ENCODE data around the gene RAB24.
"Not testable (repeated sequence)": the region's sequence is repeated elsewhere in the genome, so short reads cannot be mapped to it uniquely, and the experiment has no call there.

The RAB24 gene

DNA sequence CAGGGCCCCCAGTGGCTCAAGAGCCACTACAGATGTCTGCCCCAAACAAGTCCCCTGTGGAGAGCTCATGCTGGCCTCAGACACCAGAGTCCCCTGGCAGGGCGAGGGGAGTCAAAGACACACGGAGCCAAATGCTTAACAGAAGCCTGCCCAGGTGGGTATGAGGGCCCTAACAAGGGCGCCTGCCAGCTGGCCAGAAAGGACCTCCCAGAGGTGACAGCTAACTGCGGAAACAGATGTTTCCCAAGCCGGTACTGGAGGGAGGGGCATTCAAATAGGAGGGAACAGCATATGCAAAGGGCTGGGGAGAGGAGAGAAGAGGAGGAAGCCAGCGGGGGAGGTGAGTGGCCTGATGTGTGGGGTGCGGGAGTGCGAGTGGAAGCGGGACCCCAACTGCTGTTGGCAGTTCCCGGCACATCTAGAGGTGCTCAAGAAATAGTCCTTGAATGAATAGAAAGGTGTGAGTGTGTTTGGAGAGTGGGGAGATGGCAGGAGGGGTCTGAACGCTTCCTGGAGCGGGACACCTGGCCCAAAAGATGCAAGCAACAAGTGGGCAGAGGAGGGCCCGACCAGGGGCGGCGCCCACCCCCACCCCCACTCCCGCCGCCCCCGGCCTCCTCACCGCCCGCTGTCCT is 7.4 kb upstream of the RAB24 start:
- DNase-seq (ENCODE audit: low read depth): no peak

DNA sequence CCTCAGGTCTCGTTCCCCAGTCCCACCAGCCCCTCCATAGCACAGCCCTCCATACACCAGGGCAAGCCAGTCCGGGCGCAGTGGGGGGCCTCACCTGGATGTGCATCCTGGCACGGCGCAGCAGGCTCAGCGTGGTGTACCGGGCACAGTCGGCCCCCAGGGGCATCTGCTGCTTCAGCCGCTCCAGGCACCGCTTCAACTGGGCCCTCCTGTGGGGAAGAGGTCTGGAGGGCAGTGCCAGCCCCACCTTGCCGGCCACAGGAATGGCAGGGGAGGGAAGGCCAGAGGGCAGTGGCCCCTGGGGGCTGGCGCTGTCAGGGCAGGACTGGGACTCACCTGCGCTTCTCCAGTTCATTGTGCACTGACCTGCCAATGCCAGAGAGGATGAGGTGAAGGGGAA is 6.8 kb upstream of the RAB24 start:
- no peak for DNase-seq (ENCODE audit: low read depth)

DNA sequence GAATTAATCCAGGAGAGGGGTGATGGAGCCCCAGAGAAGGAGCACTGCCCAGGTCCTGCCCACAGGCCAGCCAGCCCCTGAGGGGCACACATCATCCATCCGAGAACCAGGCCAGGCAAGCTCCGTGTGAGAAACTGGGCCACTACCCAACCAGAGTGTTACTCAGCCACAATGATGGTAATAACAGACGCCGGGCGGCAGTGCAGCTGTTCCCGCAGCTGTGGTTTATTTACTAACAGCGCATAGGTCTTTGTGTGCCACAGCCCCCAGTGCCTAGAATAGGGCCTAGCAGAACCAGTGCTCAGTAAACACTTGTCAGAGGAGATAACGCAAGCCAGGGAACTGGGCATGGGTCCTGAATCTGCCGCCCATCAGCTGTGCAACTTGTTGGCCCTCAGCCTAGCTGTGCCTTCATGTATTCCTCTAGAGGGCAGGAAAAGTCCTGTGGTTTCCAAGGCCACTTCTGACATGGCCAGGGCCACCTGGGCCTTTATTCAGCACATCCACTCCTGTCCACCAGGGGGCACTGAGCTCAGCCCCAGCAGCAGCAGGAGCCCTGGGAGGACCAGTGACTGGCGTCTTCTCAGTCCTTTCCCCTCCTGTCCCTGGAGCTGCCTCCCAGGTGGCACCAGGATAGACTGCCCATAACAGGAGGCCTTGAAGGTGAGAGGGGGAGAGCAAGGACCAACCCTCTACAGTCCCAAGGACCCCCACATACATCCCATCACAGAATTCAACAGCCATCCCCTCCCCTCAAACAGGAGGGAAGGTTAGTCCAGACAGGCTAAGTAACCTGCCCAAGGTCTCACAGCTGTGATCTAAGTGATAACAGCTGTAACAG is 6.1 kb upstream of the RAB24 start:
- DNase-seq (ENCODE audit: low read depth): no peak

DNA sequence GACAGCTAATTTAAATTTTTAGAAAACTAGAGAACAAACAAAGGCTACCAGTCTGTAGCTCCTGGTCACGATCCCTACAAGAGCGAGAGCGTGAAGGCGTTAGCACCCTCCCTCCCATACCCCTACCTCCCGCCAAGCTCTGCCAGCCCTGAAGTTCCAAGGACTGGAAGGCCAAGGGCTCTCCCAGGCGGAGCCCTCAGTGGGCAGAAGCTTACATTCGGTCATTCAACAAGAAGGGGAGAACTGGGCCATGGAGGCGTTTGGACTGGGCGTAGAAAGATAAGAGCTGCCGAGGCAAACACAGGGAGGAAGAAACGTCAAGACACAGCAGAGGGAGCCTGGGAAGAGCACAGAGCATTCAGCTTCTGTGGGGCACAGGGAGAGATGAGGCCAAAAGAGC is 5.2 kb upstream of the RAB24 start:
- DNase-seq (ENCODE audit: low read depth): no peak

DNA sequence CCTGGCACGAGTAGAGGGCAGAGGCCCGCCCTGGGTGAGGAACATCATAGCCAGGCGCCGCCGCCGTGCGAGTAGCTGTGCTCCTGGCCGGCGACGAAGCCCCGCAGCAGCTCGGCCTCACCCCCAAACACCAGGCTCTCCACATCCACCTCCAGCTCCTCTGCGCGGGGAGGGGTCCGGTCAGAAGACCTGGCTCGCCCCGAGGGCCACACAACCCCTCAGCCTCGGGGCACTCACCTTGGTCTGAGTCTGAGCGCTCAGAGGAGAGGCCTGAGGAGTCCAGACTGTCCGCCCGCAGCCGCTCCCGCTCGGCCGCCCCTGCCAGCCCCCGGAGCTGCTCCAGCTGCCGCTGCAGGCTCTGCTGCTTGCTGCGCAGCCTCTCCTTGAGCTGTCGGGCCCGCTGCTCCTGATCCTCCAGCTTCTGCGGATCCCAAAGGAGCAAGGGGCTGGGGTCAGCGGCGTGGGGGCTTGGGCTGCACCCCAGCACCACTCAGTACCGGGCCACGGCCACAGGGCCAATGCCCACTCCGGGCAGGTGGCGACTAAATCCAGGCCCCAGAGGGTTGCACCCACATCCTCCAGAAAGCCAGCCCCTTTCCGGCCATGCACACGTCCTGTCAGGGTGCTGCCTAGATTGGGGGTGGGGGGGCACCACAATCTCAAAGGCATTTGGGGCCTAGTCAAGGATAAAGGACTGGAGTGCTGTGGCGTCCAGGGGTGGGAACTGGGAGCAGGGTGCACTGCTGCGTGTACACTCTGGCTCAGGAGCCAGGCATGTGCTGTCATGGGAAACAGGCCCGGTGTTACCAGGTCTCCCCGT is 4.2 kb upstream of the RAB24 start:
- DNase-seq (ENCODE audit: low read depth): no peak

DNA sequence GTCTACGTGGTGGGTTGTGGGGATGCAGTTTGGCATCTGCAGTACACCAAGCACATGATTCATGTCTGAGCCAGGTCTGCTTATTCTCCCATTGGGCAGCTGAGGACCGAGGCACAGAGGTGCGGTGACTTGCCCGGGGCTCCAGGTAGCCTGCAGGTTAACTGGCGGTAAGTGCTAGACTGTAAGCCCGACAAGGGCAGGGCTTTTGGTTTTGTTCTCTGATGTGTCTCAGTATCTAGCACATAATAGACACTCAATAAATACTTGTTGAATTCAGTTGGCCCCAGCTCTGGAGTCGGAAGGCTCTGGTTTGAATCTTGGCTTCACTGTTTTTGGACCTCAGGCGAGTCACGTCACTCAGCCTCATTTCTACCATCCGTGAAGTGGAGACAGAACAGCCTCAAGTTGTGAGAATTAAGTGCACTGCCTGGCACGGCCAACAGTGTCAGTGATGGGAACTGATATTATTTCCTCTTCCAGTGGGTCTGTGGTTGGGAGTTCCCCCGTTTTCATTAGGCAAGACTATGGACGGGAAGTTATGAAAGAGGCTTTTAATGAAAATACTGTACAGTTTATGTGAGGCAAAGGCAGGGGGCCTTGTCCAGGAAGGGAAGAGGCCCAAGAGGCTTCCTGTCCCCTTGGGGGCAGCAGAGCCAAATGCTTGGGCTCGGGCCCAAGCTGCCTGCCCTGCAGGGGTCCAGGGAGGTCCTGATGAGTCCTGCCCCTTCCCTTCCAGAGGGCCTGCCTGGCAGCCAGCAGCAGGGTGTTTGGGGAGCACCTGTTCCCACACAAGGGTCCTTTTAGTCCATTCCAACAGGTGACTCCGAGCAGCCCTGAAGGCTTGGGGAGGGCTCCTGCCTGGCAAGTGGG is 3.4 kb upstream of the RAB24 start:
- no peak for DNase-seq (ENCODE audit: low read depth)

DNA sequence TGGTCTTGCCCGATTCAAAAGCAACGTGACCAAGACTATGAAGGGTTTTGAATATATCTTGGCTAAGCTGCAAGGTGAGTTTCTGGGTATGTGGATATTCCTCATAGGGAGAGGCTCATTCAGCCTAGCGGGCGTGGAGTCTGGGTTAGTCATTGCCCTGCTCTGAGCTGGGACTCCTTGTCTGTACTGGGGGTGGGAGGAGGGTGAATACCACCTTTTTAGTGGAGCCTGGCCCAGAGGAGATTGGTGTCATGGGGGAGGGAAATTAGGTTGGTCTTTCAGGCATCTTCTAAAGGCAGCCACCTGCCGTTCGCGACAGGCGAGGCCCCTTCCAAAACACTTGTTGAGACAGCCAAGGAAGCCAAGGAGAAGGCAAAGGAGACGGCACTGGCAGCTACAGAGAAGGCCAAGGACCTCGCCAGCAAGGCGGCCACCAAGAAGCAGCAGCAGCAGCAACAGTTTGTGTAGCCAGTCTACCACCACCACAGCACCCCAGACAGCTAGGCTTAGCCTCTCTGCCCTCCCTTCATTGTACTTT is 2.7 kb upstream of the RAB24 start:
- DNase-seq (ENCODE audit: low read depth): not testable (repeated sequence)

DNA sequence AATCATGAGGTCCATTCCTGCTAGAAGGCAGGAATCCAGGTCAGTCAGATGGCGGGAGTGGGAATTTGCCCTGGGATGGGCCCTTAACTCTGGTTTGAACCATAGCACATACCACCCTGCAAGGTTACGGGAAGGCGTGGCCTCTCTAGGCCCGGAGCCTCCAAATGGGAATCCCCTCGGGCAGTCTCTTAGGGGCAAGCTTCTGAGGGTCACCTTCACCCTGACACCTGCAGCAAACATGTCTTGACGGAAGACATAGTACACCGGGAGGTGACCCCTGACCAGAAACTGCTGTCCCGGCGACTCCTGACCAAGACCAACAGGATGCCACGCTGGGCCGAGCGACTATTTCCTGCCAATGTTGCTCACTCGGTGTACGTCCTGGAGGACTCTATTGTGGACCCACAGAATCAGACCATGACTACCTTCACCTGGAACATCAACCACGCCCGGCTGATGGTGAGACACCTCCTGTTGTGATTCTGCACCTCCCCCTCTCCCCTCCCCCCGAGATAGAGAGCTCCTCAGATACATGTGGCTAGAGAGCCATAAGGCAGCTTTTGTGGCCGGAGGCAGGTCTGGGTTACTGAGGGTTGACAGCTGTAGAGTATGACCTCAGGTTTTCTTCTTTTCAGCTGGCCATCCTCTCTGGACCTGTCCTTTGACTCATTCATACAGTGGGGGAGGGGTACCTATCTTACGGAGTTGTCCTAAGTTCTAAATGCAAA is 1.0 kb upstream of the RAB24 start:
- DNase-seq (ENCODE audit: low read depth): no peak

DNA sequence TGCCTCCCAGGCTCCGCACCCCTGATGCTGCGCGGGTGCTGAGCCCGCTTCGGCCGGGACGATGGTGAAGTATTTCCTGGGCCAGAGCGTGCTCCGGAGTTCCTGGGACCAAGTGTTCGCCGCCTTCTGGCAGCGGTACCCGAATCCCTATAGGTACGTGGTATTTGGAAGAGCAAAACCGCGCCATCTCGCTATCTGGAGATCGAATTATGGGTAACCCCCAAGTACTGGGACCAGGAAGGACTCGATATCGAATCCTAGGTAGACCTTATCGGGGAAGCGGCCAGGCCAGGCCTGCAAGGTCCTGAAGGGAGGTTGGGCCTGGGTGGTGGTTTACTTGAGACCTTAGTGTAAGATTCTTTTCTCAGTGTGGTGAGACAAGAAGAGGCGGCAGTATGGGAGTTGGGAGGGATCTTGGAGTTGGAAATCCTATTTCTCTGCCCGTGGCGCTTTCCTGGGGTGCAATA is 439 bp upstream of the RAB24 start:
- no peak for DNase-seq (ENCODE audit: low read depth)

DNA sequence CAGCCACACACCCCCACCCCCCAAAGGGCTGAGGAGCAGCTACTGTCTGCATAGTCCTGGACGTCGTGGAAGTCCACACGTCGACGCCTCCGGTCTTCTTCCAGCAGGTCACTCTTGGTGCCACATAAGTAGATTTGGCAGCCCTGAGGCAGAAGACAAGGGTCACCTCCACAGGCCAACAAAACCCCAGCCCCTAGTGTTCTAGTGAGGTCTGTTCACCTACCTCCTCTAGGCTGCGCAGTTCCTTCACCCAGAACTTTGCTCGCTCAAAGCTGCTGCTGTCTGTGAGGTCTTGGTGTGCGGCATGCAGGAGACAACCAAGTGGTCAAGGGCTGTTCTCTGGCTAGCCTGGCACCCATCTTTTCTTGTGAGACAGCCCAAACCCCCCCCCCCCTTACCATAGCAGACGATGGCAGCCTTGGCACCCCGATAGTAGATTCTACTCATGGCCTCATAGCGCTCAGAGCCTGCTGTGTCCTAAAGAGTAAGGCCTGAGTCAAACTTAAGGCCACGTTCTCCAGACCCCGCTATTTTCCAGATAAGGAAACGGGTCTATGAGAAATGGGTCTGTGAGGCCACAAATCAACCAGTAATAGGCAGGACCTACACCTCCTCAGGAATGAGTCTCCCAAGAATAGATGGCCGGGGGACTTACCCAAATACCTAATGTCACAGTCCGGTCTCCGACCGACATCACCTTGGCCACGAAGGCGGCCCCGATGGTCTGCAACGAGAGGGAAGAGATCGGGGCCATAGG is 987 bp downstream of the RAB24 start:
- DNase-seq (ENCODE audit: low read depth): no peak

DNA sequence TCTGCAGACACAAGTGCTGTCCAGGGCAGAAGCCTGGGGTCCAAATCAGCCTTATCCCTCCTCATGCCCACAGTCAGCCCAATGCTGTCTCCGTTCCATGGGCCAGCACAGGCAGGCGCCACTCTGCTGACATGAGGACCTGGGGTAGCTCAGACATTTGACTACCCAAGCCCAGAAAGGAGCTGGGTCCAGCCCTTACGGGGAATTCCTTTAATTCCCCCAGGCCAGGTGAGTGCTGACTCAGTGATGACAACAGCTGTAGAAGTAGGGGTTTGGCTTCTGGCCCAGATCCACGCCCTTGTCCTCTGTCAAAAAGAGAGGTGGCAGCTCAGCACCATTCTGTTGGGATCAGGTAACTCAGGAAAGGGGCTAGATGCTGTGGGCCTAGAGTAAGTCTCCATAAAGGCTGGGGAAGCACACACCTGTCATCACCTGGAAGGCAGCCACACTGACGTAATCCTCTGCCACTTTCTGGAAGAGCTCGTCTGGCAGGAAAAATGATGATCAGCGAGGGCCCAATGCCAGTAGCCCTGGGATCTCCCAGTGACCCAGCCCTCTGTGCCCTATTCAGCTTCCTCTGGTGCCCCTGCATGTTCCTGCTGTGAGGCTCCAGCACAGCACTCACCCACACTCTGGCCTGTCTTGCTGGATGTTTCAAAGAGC is 1.9 kb downstream of the RAB24 start:
- DNase-seq (ENCODE audit: low read depth): no peak

DNA sequence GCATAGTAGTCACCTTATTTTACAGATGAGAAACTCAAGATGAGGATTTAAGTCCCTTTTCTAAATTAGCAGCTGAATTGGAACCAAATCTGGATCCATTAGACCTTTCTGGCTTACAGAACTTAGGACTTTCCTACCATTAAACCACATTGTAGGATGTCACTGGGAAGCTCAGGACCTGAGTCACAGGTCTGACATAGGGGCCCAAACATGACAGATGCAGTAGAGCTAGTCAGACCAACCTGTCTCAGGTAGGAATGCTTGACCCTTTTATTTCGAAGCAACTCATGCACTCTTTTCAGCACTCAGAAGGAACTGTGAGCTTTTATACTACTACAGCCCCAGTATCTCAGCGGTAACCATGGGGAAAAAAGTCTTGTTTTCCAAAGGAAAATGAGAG is 2.6 kb downstream of the RAB24 start:
- no peak for DNase-seq (ENCODE audit: low read depth)

DNA sequence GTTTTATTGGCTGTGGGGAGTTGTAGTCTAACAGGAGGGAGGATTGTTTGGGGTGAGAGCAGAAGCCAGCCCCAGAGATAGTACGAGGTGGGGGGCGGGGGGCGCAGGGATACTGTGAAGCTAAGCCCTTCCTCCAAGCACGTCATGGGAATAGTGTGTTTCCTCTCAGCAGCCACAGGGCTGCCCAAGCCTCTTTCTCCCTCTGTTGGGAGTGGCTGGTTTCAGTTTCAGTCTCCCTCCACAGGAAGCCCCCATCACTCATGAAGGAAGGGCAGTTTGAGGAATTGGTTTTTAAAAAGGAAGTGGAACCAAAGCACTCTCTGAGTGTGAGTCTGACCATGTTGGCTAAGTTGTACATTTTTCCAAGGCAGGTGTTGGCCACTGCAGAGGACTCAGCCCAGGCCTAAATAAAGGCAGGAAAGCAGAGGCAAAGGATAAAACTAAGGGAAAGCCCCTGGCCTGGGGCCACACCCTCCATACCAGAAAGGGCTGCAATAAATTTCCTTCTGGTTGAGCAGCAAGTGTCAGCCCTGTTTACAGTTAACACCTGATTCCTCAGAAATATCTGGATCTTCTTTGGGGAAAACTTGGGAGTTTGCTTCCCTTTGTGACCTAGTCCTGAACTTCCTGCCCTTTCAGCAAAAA is 3.2 kb downstream of the RAB24 start:
- DNase-seq (ENCODE audit: low read depth): no peak

DNA sequence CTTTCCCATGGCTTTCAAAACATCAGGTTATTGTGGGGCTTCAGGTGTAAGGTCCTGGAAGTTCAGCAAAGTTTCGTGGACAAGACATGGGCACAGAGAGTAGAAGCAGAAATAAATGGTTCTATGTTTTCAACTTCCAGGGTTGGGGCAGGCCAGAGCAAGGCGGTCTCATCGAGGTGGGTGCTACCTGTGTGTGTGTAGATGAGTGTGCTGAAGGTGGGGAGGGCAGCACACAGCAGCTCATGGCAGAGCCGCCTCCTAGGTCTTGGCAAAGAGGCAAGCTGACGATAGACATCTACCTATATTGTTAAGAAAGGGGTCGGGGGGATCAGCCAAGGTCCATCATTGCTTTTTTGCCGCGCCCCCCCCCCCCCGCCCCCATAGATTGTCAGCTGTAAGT is 3.8 kb downstream of the RAB24 start:
- DNase-seq (ENCODE audit: low read depth): no peak

DNA sequence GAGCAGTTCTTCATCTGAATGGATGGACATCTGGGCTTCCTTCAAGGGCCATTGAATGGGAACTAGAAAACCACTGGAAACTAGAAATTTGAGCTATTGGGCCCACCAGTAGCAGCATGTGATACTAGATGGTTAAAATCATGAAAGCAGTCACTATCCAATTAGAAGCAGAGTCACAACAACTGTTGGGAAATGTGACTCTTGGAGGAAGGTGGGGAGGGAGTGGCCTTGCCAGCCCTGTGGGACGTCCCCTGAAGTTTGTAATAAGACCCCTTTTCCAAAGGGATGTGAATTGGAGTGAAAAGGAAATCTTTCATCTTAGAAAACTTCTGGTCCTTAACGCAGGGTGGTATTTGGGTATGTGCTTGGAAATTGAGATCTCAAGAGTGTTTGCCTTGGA is 5.6 kb downstream of the RAB24 start:
- DNase-seq (ENCODE audit: low read depth): no peak

DNA sequence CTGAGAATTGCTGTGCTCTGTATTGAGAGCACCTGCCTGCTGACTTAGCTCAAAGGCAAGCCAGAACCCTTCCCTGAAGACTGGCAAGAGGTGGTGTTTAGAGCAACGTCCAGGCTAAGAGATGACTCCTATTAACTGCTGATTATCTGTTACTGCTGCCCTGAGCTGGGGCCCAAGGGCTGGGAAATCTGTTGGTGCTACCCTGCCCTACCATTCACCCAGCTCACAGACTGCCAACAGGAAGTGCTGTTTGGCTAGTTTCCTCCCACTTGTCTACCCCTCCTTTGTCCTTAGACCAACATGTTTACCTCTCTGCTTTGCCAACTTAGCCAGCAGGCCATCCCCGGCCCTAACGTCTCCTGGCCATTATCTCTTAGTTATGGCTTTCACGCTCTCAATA is 6.9 kb downstream of the RAB24 start:
- no peak for DNase-seq (ENCODE audit: low read depth)

DNA sequence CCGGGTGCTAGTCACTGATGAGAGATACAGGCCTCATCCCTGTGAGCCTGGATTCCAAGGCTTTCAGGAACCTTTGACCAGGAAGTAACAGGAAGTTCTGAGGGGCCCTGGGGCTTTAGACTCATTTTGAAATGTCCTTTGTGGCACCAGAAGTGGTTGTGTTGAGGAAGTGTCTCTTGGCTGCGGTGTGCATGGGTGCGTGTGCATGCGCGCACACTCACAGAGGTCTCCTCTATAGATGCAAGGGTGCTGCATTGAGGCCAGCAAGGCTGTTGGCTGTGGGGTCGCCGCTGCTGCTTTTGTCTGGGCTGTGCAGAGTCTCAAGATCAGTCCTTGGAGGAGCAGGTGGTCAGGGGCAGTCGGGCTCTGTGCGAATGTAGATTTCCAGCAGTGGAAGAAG is 7.6 kb downstream of the RAB24 start:
- DNase-seq (ENCODE audit: low read depth): no peak

DNA sequence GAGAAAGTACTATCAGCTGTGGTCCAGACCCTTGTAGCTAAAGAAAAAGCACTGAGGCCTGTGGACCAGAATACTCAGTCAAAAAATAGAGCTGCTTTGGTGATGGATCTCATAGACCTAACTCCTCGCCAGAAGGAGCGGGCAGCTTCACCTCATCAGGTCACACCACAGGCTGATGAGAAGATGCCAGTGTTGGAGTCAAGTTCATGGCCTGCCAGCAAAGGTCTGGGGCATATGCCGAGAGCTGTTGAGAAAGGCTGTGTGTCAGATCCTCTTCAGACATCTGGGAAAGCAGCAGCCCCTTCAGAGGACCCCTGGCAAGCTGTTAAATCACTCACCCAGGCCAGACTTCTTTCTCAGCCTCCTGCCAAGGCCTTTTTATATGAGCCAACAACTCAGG is 8.9 kb downstream of the RAB24 start:
- no peak for DNase-seq (ENCODE audit: low read depth)
